Naive thymus-derived CD4-positive, alpha-beta T cell (primary cell): ENCODE results near the gene SCGN. TPM values are rescaled to one million over a fixed set of nuclear protein-coding genes. Genes with fewer than 3 reads are reported as not detected.

Experiments used
- ATAC-seq: fragments of 150-1000 bp; cut with Tn5 transposase; 2 replicates; pipeline ENCODE4 v1.10.0; 2021; ENCODE audit warnings: mild to moderate bottlenecking, moderate library complexity
- CTCF ChIA-PET: fragments of 350-600 bp; sonication (Branson Sonifier 250); formaldehyde crosslinking; loops from one replicate; lab custom pipeline; 2021; ENCODE audit warnings: antibody characterized with exemption; lab: Charles Lee
- POLR2A ChIA-PET: fragments of 350-600 bp; sonication (Branson Sonifier 250); formaldehyde crosslinking; loops from one replicate; lab custom pipeline; 2021; ENCODE audit warnings: antibody characterized with exemption, inconsistent platforms; lab: Charles Lee
- DNase-seq, 9 donors: peaks; one replicate each; pipeline versions ENCODE4 v3.0.0 to v3.0.0-alpha.2; 2020 to 2022; ENCODE audit warnings: mixed read lengths in 1 of 9
- H3K27ac ChIP-seq: one replicate; pipeline ENCODE4 v1.7.0; 2013; ENCODE audit warnings: mild to moderate bottlenecking, low read depth, low read length, moderate library complexity
- H3K27me3 ChIP-seq, 2 donors: one replicate each; pipeline ENCODE4 v1.7.0; 2013; ENCODE audit warnings: low read length in 2 of 2, mild to moderate bottlenecking in 2 of 2, moderate library complexity in 2 of 2; ENCODE audit not compliant: control insufficient read depth in 2 of 2, insufficient read depth in 2 of 2
- H3K36me3 ChIP-seq, 3 experiments: 1 replicate in 2 of 3; 2 replicates in 1 of 3; pipeline ENCODE4 v1.7.0; 2013; ENCODE audit warnings: low read length in 3 of 3, mild to moderate bottlenecking in 3 of 3, moderate library complexity in 1 of 3; ENCODE audit not compliant: insufficient read depth in 3 of 3, control insufficient read depth in 2 of 3
- H3K4me1 ChIP-seq, 2 donors: one replicate each; pipeline ENCODE4 v1.7.0; 2013; ENCODE audit warnings: low read length in 2 of 2, mild to moderate bottlenecking in 2 of 2, moderate library complexity in 1 of 2; ENCODE audit not compliant: control insufficient read depth in 2 of 2, insufficient read depth in 2 of 2
- H3K4me3 ChIP-seq: 2 replicates; pipeline ENCODE4 v1.7.0; 2013; ENCODE audit warnings: mild to moderate bottlenecking, low read length
- H3K9me3 ChIP-seq, 3 experiments: 1 replicate in 2 of 3; 2 replicates in 1 of 3; pipeline ENCODE4 v1.7.0; 2013; ENCODE audit warnings: low read length in 3 of 3; ENCODE audit not compliant: control insufficient read depth in 2 of 3
- H3K27ac Mint-ChIP-seq, 9 donors: one replicate each; pipeline ENCODE4 v1.8.0; 2020 to 2022; ENCODE audit warnings: mixed read lengths in 9 of 9, mild to moderate bottlenecking in 8 of 9, moderate library complexity in 5 of 9, inconsistent platforms in 2 of 9
- H3K27me3 Mint-ChIP-seq, 5 donors: one replicate each; pipeline ENCODE4 v1.8.0; 2021 to 2022; ENCODE audit warnings: mixed read lengths in 5 of 5, mild to moderate bottlenecking in 1 of 5
- H3K36me3 Mint-ChIP-seq, 5 donors: one replicate each; pipeline ENCODE4 v1.8.0; 2020 to 2022; ENCODE audit warnings: mixed read lengths in 5 of 5, mild to moderate bottlenecking in 3 of 5, inconsistent platforms in 1 of 5
- H3K4me1 Mint-ChIP-seq, 7 donors: one replicate each; pipeline ENCODE4 v1.8.0; 2020 to 2022; ENCODE audit warnings: mixed read lengths in 7 of 7, mild to moderate bottlenecking in 3 of 7, inconsistent platforms in 1 of 7
- H3K4me3 Mint-ChIP-seq, 10 donors: one replicate each; pipeline ENCODE4 v1.8.0; 2020 to 2022; ENCODE audit warnings: mild to moderate bottlenecking in 10 of 10, mixed read lengths in 10 of 10, moderate library complexity in 6 of 10, inconsistent platforms in 2 of 10
- H3K9me3 Mint-ChIP-seq, 11 donors: one replicate each; pipeline ENCODE4 v1.8.0; 2020 to 2022; ENCODE audit warnings: mixed read lengths in 11 of 11, mild to moderate bottlenecking in 4 of 11, inconsistent platforms in 1 of 11, moderate library complexity in 1 of 11
- intact Hi-C, 2 donors: fragments of 100-400 bp; cut with micrococcal nuclease; formaldehyde crosslinking; loops; one replicate each; pipeline ENCODE4 v1.15.1; 2023
- polyA plus RNA-seq, 2 donors: library from polyadenylated mRNA; unstranded; fragments of 300-500 nt; fragmentation: Illumina TruSeq; gene quantifications; one replicate each; pipeline ENCODE4 v1.2.3, GENCODE V29; 2021
- total RNA-seq, 6 experiments: library from RNA in 5 of 6; stranded (reverse) in 5 of 6; gene quantifications; 1 replicate in 5 of 6; 2 replicates in 1 of 6; pipeline ENCODE4 v1.2.3 and lab custom pipeline; 2021 to 2026

SCGN gene
- total and polyA plus RNA-seq, 7 experiments from 2014 or later = not detected

DNA sequence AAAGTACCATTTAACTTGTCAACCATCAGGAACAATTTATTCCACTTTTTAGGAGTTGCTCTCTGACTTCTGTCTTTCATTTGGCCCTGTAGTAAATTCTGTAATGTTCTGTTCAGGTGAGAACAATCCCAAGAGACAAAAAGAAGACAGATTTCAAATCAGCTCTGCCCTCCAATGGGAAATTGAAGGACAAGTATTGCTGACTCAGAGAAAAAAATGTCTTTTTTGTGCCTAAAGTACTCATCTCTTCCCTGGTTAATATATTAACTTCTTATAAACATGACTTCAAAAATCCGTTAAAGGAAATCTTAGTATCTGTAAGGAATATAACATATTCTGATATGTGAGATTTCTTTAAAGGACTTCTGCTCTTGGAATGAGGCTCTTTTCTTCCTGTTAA, 38.6 kb upstream of the SCGN start:
- CTCF ChIA-PET = no interaction called here
- POLR2A ChIA-PET = no interaction called here
- intact Hi-C loops = loop anchor here in 1 of 2 donors (10.0 kb wide), 1 partner anchor 381 kb away; no protein-coding TSS in a partner anchor

DNA sequence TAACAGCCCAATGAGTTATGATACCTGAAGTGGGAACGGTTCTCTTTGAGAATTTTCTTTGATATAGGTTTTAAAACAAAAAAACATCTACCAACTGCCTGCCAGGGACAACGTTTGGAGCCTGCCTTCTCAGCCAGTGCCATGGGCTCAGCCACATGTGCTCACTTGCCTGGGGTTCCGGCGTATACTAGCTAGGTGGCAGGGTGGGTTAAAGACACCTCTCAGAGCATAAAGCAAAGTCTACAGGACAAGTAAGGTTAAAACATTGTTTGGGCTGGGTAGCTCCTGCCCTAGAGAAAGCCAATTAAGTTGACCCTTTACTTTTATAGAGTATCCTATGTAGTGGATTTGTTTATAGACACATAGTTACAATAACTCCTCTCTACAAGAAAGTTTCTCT, 38.0 kb upstream of the SCGN start:
- H3K4me1 Mint-ChIP-seq = no peaks in the 10 kb centered on the region
- H3K9me3 ChIP-seq = no peaks in the 10 kb centered on the region
- intact Hi-C loops = loop anchor here in 1 of 2 donors (10.0 kb wide), 1 partner anchor 381 kb away; no protein-coding TSS in a partner anchor
- no peak overlapping the region for H3K4me3 Mint-ChIP-seq
- peaks cover 0 to 48% (median 19%) of the 10 kb centered on the region in 5 donors for H3K36me3 Mint-ChIP-seq
- ChIA-PET POLR2A (interaction anchor here (0.6 kb wide), 1 partner anchor 180 kb away, joined by 3 read pairs; no protein-coding TSS in a partner anchor), CTCF (interaction anchor here (1.0 kb wide), 1 partner anchor 12 kb away, joined by 3 read pairs; no protein-coding TSS in a partner anchor)
- no peaks in the 10 kb centered on the region for H3K27me3 ChIP-seq
- no peak overlapping the region for H3K4me3 ChIP-seq
- DNase-seq (no peak), ATAC-seq (no peak)
- H3K27me3 Mint-ChIP-seq = no peaks in the 10 kb centered on the region
- H3K27ac Mint-ChIP-seq = no peak overlapping the region
- H3K36me3 ChIP-seq = peaks cover 0 to 27% (median 0%) of the 10 kb centered on the region in 3 experiments
- no peaks in the 10 kb centered on the region for H3K4me1 ChIP-seq
- no peaks in the 10 kb centered on the region for H3K9me3 Mint-ChIP-seq
- no peak overlapping the region for H3K27ac ChIP-seq

More for the DNA sequence above, 38.6 kb upstream of the SCGN start:
- H3K27me3 ChIP-seq = no peaks in the 10 kb centered on the region
- H3K36me3 ChIP-seq = peaks cover 0 to 31% (median 0%) of the 10 kb centered on the region in 3 experiments
- Mint-ChIP-seq H3K4me1 (no peaks in the 10 kb centered on the region), H3K27ac (no peak overlapping the region), H3K36me3 (peaks cover 0 to 51% (median 19%) of the 10 kb centered on the region in 5 donors), H3K27me3 (no peaks in the 10 kb centered on the region), H3K4me3 (no peak overlapping the region), H3K9me3 (no peaks in the 10 kb centered on the region)
- no peaks in the 10 kb centered on the region for H3K4me1 ChIP-seq
- no peak overlapping the region for H3K27ac ChIP-seq
- no peak overlapping the region for H3K4me3 ChIP-seq
- H3K9me3 ChIP-seq = no peaks in the 10 kb centered on the region
- ATAC-seq = no peak
- DNase-seq = no peak

DNA sequence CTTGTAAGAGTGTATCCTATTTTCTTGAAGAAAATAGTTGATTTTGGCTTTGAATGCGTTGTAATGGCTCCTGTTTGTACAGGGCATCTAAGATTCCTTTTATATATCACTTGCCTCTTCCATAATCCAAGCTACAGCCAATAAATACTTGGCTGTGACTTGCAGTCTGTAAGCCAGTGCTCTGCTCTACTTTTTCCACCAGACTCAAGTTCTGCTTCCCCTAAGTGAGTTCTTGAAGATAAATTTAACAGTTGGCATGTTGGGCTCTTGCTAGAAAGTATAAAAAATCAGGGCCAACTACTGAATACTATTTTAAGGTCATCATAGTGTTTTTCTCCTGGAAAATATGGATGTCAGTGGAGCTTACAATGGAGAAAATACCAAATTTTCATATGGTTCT, 36.5 kb upstream of the SCGN start:
- H3K27ac ChIP-seq = no peak overlapping the region
- ATAC-seq = no peak
- H3K4me3 ChIP-seq = no peak overlapping the region
- Mint-ChIP-seq H3K4me3 (no peak overlapping the region), H3K27me3 (peaks cover 0 to 2% (median 0%) of the 10 kb centered on the region in 5 donors), H3K27ac (no peak overlapping the region), H3K36me3 (peaks cover 0 to 44% (median 10%) of the 10 kb centered on the region in 5 donors), H3K4me1 (no peaks in the 10 kb centered on the region), H3K9me3 (no peaks in the 10 kb centered on the region)
- peaks cover 0 to 19% (median 0%) of the 10 kb centered on the region in 3 experiments for H3K36me3 ChIP-seq
- DNase-seq = no peak
- no peaks in the 10 kb centered on the region for H3K27me3 ChIP-seq
- no peaks in the 10 kb centered on the region for H3K4me1 ChIP-seq
- POLR2A ChIA-PET = no interaction called here
- intact Hi-C loops = loop anchor here in 1 of 2 donors (10.0 kb wide), 1 partner anchor 379 kb away; no protein-coding TSS in a partner anchor
- CTCF ChIA-PET = no interaction called here
- H3K9me3 ChIP-seq = no peaks in the 10 kb centered on the region

DNA sequence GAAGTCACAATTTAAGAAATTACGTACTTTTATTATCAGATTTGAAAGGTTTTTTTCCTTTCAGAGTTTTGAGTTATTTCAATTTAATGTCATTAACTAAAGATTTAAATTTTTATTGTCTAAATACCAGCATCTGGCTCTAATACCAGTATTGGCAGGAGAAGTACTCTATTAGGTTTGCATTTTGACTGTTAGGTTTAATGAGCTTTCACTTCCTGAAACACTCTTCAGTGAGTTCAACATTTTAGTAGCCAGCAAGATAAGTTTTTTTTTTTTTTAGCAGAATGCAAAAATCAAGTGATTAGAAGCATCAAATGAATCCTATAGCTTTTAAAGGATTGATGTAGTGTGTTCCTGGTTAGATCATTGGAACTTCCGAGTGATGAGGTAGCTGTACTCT, 34.0 kb upstream of the SCGN start:
- Mint-ChIP-seq H3K27ac (no peak overlapping the region), H3K36me3 (peaks cover 0 to 33% (median 0%) of the 10 kb centered on the region in 5 donors), H3K27me3 (peaks cover 0 to 2% (median 0%) of the 10 kb centered on the region in 5 donors), H3K4me1 (no peaks in the 10 kb centered on the region), H3K4me3 (no peak overlapping the region), H3K9me3 (no peaks in the 10 kb centered on the region)
- Histone ChIP-seq H3K4me1 (no peaks in the 10 kb centered on the region), H3K9me3 (no peaks in the 10 kb centered on the region), H3K4me3 (no peak overlapping the region), H3K27me3 (no peaks in the 10 kb centered on the region), H3K27ac (no peak overlapping the region), H3K36me3 (peaks cover 0 to 8% (median 0%) of the 10 kb centered on the region in 3 experiments)
- intact Hi-C loops = loop anchor here in 1 of 2 donors (10.0 kb wide), 1 partner anchor 377 kb away; no protein-coding TSS in a partner anchor
- DNase-seq = no peak
- ChIA-PET CTCF (no interaction called here), POLR2A (no interaction called here)
- no peak for ATAC-seq

DNA sequence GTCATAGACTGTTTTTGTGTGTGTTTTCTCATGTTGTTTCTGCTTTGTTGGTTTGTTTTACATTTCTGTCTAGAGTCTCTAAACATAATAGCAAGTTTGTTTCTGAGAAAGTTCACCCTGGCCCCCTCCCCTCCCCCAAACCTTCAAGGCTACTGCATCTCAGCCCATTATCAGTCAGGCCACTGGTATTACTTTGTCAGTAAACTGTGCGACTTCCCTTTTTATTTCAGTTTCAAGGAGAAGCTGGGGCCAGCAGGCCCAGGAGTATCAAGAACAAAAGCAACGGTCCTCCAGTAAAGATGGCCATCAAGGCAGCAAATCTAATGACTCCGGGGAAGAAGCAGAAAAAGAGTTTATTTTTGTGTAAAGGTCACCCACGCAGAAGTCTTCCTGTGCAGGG, 32.8 kb upstream of the SCGN start:
- no peak overlapping the region for H3K27ac Mint-ChIP-seq

DNA sequence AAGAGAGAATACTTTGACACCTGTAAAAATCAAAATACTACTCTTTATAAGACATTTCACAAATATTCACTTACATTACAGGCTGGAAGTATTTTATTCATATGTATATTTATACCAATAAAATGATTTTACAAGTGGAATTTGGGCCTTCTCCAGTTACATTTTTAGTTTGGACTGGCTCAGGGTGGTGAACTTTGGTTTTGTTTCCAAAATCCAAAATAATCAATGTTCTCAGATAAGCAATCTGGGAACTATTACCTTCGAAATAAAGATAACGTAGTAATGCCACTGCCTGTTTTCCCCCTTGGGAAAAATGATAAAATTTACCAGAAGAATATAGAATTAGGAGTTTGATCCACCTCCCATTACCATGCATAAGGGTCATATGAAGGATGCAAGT, 31.6 kb upstream of the SCGN start:
- Histone ChIP-seq H3K4me1 (no peaks in the 10 kb centered on the region), H3K36me3 (no peaks in the 10 kb centered on the region), H3K9me3 (no peaks in the 10 kb centered on the region), H3K27me3 (no peaks in the 10 kb centered on the region), H3K27ac (no peak overlapping the region), H3K4me3 (no peak overlapping the region)
- Mint-ChIP-seq H3K36me3 (peaks cover 0 to 20% (median 0%) of the 10 kb centered on the region in 5 donors), H3K27ac (no peak overlapping the region), H3K27me3 (peaks cover 0 to 5% (median 0%) of the 10 kb centered on the region in 5 donors), H3K4me3 (no peak overlapping the region), H3K4me1 (peaks cover 0 to 7% (median 0%) of the 10 kb centered on the region in 7 donors), H3K9me3 (no peaks in the 10 kb centered on the region)
- POLR2A ChIA-PET = no interaction called here
- intact Hi-C loops = no loop called here
- CTCF ChIA-PET = no interaction called here
- no peak for ATAC-seq
- no peak for DNase-seq

More for the DNA sequence above, 32.8 kb upstream of the SCGN start:
- Mint-ChIP-seq H3K4me1 (peaks cover 0 to 6% (median 0%) of the 10 kb centered on the region in 7 donors), H3K9me3 (no peaks in the 10 kb centered on the region), H3K27me3 (peaks cover 0 to 5% (median 0%) of the 10 kb centered on the region in 5 donors), H3K36me3 (peaks cover 0 to 21% (median 0%) of the 10 kb centered on the region in 5 donors), H3K4me3 (no peak overlapping the region)
- Histone ChIP-seq H3K9me3 (no peaks in the 10 kb centered on the region), H3K4me1 (no peaks in the 10 kb centered on the region), H3K4me3 (no peak overlapping the region), H3K36me3 (no peaks in the 10 kb centered on the region), H3K27me3 (no peaks in the 10 kb centered on the region), H3K27ac (no peak overlapping the region)
- ChIA-PET POLR2A (no interaction called here), CTCF (interaction anchor here (0.7 kb wide), 1 partner anchor 1791 kb away, joined by 4 read pairs; no protein-coding TSS in a partner anchor)
- intact Hi-C loops = loop anchor here in 1 of 2 donors (10.0 kb wide), 1 partner anchor 376 kb away; no protein-coding TSS in a partner anchor
- DNase-seq (no peak), ATAC-seq (no peak)

DNA sequence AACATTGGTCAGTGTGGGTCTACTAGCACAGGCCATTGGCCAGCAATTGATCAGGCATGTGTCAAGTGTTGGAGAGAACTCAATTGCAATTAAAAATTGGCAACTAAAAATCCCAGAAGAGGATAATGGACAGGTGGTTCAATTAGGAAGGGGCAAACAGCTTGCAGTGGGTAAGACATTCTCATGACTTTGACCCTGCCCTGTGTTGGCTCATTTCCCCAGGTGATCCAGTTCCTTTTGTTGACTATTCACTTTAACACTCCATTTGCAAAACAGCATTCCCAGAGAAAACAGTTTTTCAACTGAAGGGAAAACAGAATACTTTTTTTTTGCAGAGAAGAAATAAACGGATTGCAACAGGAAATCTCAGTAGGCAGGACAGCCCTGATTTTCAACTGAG, 28.9 kb upstream of the SCGN start:
- H3K27ac Mint-ChIP-seq = no peak overlapping the region
- POLR2A ChIA-PET = no interaction called here
- Histone ChIP-seq H3K9me3 (no peaks in the 10 kb centered on the region), H3K4me3 (no peak overlapping the region), H3K36me3 (no peaks in the 10 kb centered on the region), H3K4me1 (no peaks in the 10 kb centered on the region), H3K27me3 (no peaks in the 10 kb centered on the region), H3K27ac (no peak overlapping the region)
- peaks cover 0 to 15% (median 0%) of the 10 kb centered on the region in 5 donors for H3K36me3 Mint-ChIP-seq
- H3K9me3 Mint-ChIP-seq = no peaks in the 10 kb centered on the region
- intact Hi-C loops = no loop called here
- no peak for DNase-seq
- CTCF ChIA-PET = no interaction called here
- peaks cover 0 to 7% (median 0%) of the 10 kb centered on the region in 7 donors for H3K4me1 Mint-ChIP-seq
- peaks cover 0 to 5% (median 4%) of the 10 kb centered on the region in 5 donors for H3K27me3 Mint-ChIP-seq
- no peak for ATAC-seq
- H3K4me3 Mint-ChIP-seq = no peak overlapping the region
